ENCODE data around the gene B4GALT3.
A peak's percentile ranks its signal among the peaks of the same experiment; 100 is the strongest.

The B4GALT3 gene

GRCh38 chr1:161201836-161202712 is 24.8 kb upstream of the B4GALT3 start, which contains the start of gene NDUFS2:
NDUFS2 (plus strand) TSS chr1:161202367; CDS start chr1:161202386, 19 bp downstream.
- Histone ChIP-seq H3K4me3 (ENCODE audit: low read length in 2 of 2) (peak within 1 kb of the TSS; percentile 73 to 89), H4K91ac (ENCODE audit: low read depth, low read length, poor library complexity) (peak within 1 kb of the TSS; percentile 34), H3K4me1 (ENCODE audit: control insufficient read depth in 2 of 2, insufficient read depth in 1 of 2, low read depth in 1 of 2, low read length in 2 of 2) (peaks cover 26 to 45% of the 10 kb centered on the region in 2 donors), H3K9ac (ENCODE audit: low read depth, low read length, poor library complexity) (no peak within 1 kb of the TSS), H3K14ac (ENCODE audit: low read length) (peak within 1 kb of the TSS; percentile 72), H3K23ac (ENCODE audit: low read depth, low read length, poor library complexity) (peak within 1 kb of the TSS; percentile 83), H2BK5ac (ENCODE audit: low read length) (peak within 1 kb of the TSS; percentile 46), H3K79me1 (ENCODE audit: low read depth, low read length) (no peaks in the 10 kb centered on the region), H2AK5ac (ENCODE audit: low read depth, low read length) (peak within 1 kb of the TSS; percentile 86), H4K8ac (ENCODE audit: low read depth, low read length) (peak within 1 kb of the TSS; percentile 94), H2BK15ac (ENCODE audit: low read length) (peak within 1 kb of the TSS; percentile 23), H3K4me2 (ENCODE audit: insufficient read depth, low read length, poor library complexity, severe bottlenecking) (peak within 1 kb of the TSS; percentile 45), H3K4ac (ENCODE audit: low read length) (peak within 1 kb of the TSS; percentile 31), H2AFZ (ENCODE audit: low read length) (peak within 1 kb of the TSS; percentile 92), H3K9me3 (replicated peaks in 1 of 2; ENCODE audit: control insufficient read depth in 2 of 2, insufficient read depth in 1 of 2, low read depth in 1 of 2, low read length in 2 of 2) (no peaks in the 10 kb centered on the region), H3K27ac (replicated peaks; ENCODE audit: low read length) (peak within 1 kb of the TSS; percentile 82), H3K18ac (ENCODE audit: low read length) (peak within 1 kb of the TSS; percentile 95), H3K36me3 (replicated peaks in 1 of 2; ENCODE audit: control insufficient read depth in 2 of 2, insufficient read depth in 2 of 2, low read length in 2 of 2) (peaks cover 8 to 37% of the 10 kb centered on the region in 2 donors), H2BK12ac (ENCODE audit: low read length) (peak within 1 kb of the TSS; percentile 14), H3K27me3 (ENCODE audit: control insufficient read depth in 3 of 3, insufficient read depth in 3 of 3, low read depth in 1 of 3, low read length in 3 of 3) (no peaks in the 10 kb centered on the region), H2BK120ac (ENCODE audit: low read depth, low read length) (peak within 1 kb of the TSS; percentile 39)
- peak; percentile 96 for DNase-seq (ENCODE audit: low spot score)
- WGBS, 2 donors (ENCODE audit: extremely low coverage in 2 of 2, insufficient read length in 2 of 2, insufficient replicate concordance in 1 of 2), result no CpG with 5 or more reads among the region's 53 CpGs

- H3K79me1 ChIP-seq (ENCODE audit: low read depth, low read length), result no peaks in the 10 kb centered on the region
- no peak for DNase-seq (ENCODE audit: low spot score)
- peak overlapping the region; percentile 46 for H2BK5ac ChIP-seq (ENCODE audit: low read length)
- H3K4me2 ChIP-seq (ENCODE audit: insufficient read depth, low read length, poor library complexity, severe bottlenecking), result peak overlapping the region; percentile 40
- peak overlapping the region; percentile 14 for H2BK12ac ChIP-seq (ENCODE audit: low read length)
- peak overlapping the region in 1 of 2 donors; percentile 73 for H3K4me3 ChIP-seq (ENCODE audit: low read length in 2 of 2)
- no peak overlapping the region for H3K23ac ChIP-seq (ENCODE audit: low read depth, low read length, poor library complexity)
- H2AFZ ChIP-seq (ENCODE audit: low read length), result peak overlapping the region; percentile 90
- no peak overlapping the region for H4K8ac ChIP-seq (ENCODE audit: low read depth, low read length)
- peak overlapping the region; percentile 31 for H3K4ac ChIP-seq (ENCODE audit: low read length)
- peak overlapping the region; percentile 39 for H2BK120ac ChIP-seq (ENCODE audit: low read depth, low read length)
- H3K36me3 ChIP-seq (replicated peaks in 1 of 2; ENCODE audit: control insufficient read depth in 2 of 2, insufficient read depth in 2 of 2, low read length in 2 of 2), result peaks cover under 1 to 29% of the 10 kb centered on the region in 2 donors
- H2BK15ac ChIP-seq (ENCODE audit: low read length), result peak overlapping the region; percentile 23
- peak overlapping the region; percentile 86 for H2AK5ac ChIP-seq (ENCODE audit: low read depth, low read length)
- peaks cover 30 to 51% of the 10 kb centered on the region in 2 donors for H3K4me1 ChIP-seq (ENCODE audit: control insufficient read depth in 2 of 2, insufficient read depth in 1 of 2, low read depth in 1 of 2, low read length in 2 of 2)
- no peak overlapping the region for H3K9ac ChIP-seq (ENCODE audit: low read depth, low read length, poor library complexity)
- H3K27ac ChIP-seq (replicated peaks; ENCODE audit: low read length), result peak overlapping the region; percentile 82
- peak overlapping the region; percentile 91 for H3K18ac ChIP-seq (ENCODE audit: low read length)
- H4K91ac ChIP-seq (ENCODE audit: low read depth, low read length, poor library complexity), result peak overlapping the region; percentile 41
- H3K9me3 ChIP-seq (replicated peaks in 1 of 2; ENCODE audit: control insufficient read depth in 2 of 2, insufficient read depth in 1 of 2, low read depth in 1 of 2, low read length in 2 of 2), result no peaks in the 10 kb centered on the region
- WGBS, 2 donors (ENCODE audit: extremely low coverage in 2 of 2, insufficient read length in 2 of 2, insufficient replicate concordance in 1 of 2), result no CpG with 5 or more reads among the region's 13 CpGs
- H3K27me3 ChIP-seq (ENCODE audit: control insufficient read depth in 3 of 3, insufficient read depth in 3 of 3, low read depth in 1 of 3, low read length in 3 of 3), result no peaks in the 10 kb centered on the region
- peak overlapping the region; percentile 72 for H3K14ac ChIP-seq (ENCODE audit: low read length)
Observed at GRCh38 chr1:161200992-161201835, 23.9 kb upstream of the B4GALT3 start.

- H2BK120ac ChIP-seq (ENCODE audit: low read depth, low read length), result peak overlapping the region; percentile 39
- no CpG with 5 or more reads among the region's 5 CpGs for WGBS, 2 donors (ENCODE audit: extremely low coverage in 2 of 2, insufficient read length in 2 of 2, insufficient replicate concordance in 1 of 2)
- peaks cover 30 to 51% of the 10 kb centered on the region in 2 donors for H3K4me1 ChIP-seq (ENCODE audit: control insufficient read depth in 2 of 2, insufficient read depth in 1 of 2, low read depth in 1 of 2, low read length in 2 of 2)
- H2BK5ac ChIP-seq (ENCODE audit: low read length), result peak overlapping the region; percentile 46
- H2AFZ ChIP-seq (ENCODE audit: low read length), result peak overlapping the region; percentile 90
- H3K4ac ChIP-seq (ENCODE audit: low read length), result no peak overlapping the region
- no peak for DNase-seq (ENCODE audit: low spot score)
- H3K27ac ChIP-seq (replicated peaks; ENCODE audit: low read length), result peak overlapping the region; percentile 82
- no peaks in the 10 kb centered on the region for H3K27me3 ChIP-seq (ENCODE audit: control insufficient read depth in 3 of 3, insufficient read depth in 3 of 3, low read depth in 1 of 3, low read length in 3 of 3)
- H3K18ac ChIP-seq (ENCODE audit: low read length), result peak overlapping the region; percentile 73
- H3K9me3 ChIP-seq (replicated peaks in 1 of 2; ENCODE audit: control insufficient read depth in 2 of 2, insufficient read depth in 1 of 2, low read depth in 1 of 2, low read length in 2 of 2), result no peaks in the 10 kb centered on the region
- no peaks in the 10 kb centered on the region for H3K79me1 ChIP-seq (ENCODE audit: low read depth, low read length)
- peak overlapping the region; percentile 66 for H4K8ac ChIP-seq (ENCODE audit: low read depth, low read length)
- no peak overlapping the region for H3K4me2 ChIP-seq (ENCODE audit: insufficient read depth, low read length, poor library complexity, severe bottlenecking)
- peak overlapping the region; percentile 41 for H4K91ac ChIP-seq (ENCODE audit: low read depth, low read length, poor library complexity)
- peaks cover 0 to 22% of the 10 kb centered on the region in 2 donors for H3K36me3 ChIP-seq (replicated peaks in 1 of 2; ENCODE audit: control insufficient read depth in 2 of 2, insufficient read depth in 2 of 2, low read length in 2 of 2)
- H3K4me3 ChIP-seq (ENCODE audit: low read length in 2 of 2), result no peak overlapping the region
- no peak overlapping the region for H3K23ac ChIP-seq (ENCODE audit: low read depth, low read length, poor library complexity)
- H2BK15ac ChIP-seq (ENCODE audit: low read length), result peak overlapping the region; percentile 23
- peak overlapping the region; percentile 14 for H2BK12ac ChIP-seq (ENCODE audit: low read length)
- no peak overlapping the region for H3K14ac ChIP-seq (ENCODE audit: low read length)
- H2AK5ac ChIP-seq (ENCODE audit: low read depth, low read length), result peak overlapping the region; percentile 86
- no peak overlapping the region for H3K9ac ChIP-seq (ENCODE audit: low read depth, low read length, poor library complexity)
Observed at GRCh38 chr1:161200421-161200991, 23.2 kb upstream of the B4GALT3 start.

Data from neuronal stem cell (in vitro differentiated cells).